H1 (cell line): ENCODE results near the gene GON4L. TPM values are rescaled to one million over a fixed set of nuclear protein-coding genes. Genes with fewer than 3 reads are reported as not detected.

ENCODE experiments used
- CTCF ChIA-PET: fragments of 300-600 bp; sonication (Branson Sonifier 250); formaldehyde crosslinking; loops from one replicate; lab custom pipeline; 2021; ENCODE audit not compliant: partially characterized antibody; lab: Charles Lee
- POLR2A ChIA-PET: fragments of 300-600 bp; sonication (Branson Sonifier 250); formaldehyde crosslinking; loops from one replicate; lab custom pipeline; 2021; ENCODE audit warnings: inconsistent platforms; ENCODE audit not compliant: partially characterized antibody; lab: Charles Lee
- DNase-seq, 2 experiments: peaks; one replicate each; pipeline versions ENCODE4 v3.0.0 to v3.0.0-alpha.2; 2010 to 2022; ENCODE audit warnings: low spot score in 2 of 2, low read depth in 1 of 2, mixed read lengths in 1 of 2
- FAIRE-seq: peaks from 2 replicates; lab custom pipeline; 2011; peaks lifted over from hg19 to GRCh38; lab: Jason Lieb, UNC
- H2AFZ ChIP-seq: 2 replicates; pipeline ENCODE4 v1.8.1; 2012; ENCODE audit warnings: low read length, inconsistent platforms
- H2AK5ac ChIP-seq: 2 replicates; pipeline ENCODE4 v1.6.1; 2013; ENCODE audit warnings: low read depth, low read length
- H2BK120ac ChIP-seq: replicated peaks from 2 replicates; pipeline ENCODE3; 2013; ENCODE audit warnings: low read depth, low read length, inconsistent platforms
- H2BK12ac ChIP-seq: 2 replicates; pipeline ENCODE4 v1.6.1; 2013; ENCODE audit warnings: low read depth, low read length
- H2BK15ac ChIP-seq: 2 replicates; pipeline ENCODE4 v1.6.1; 2013; ENCODE audit warnings: low read length
- H2BK20ac ChIP-seq: 2 replicates; pipeline ENCODE4 v1.6.1; 2013; ENCODE audit warnings: low read length
- H2BK5ac ChIP-seq: 2 replicates; pipeline ENCODE4 v1.6.1; 2013; ENCODE audit warnings: low read depth, low read length
- H3K14ac ChIP-seq: 2 replicates; pipeline ENCODE4 v1.6.1; 2013; ENCODE audit warnings: inconsistent platforms; ENCODE audit not compliant: insufficient read length
- H3K18ac ChIP-seq: 2 replicates; pipeline ENCODE4 v1.6.1; 2013; ENCODE audit warnings: low read length; ENCODE audit errors: extremely low read depth
- H3K23ac ChIP-seq: 2 replicates; pipeline ENCODE4 v1.6.1; 2013; ENCODE audit warnings: inconsistent platforms; ENCODE audit not compliant: insufficient read length
- H3K23me2 ChIP-seq: 2 replicates; pipeline ENCODE4 v1.6.1; 2013; ENCODE audit warnings: low read depth, low read length
- H3K27ac ChIP-seq: 2 replicates; pipeline ENCODE4 v1.6.1; 2011; ENCODE audit warnings: low read depth, low read length, inconsistent platforms
- H3K27me3 ChIP-seq, 4 experiments: replicated peaks in 1 of 4; 1 replicate in 1 of 4; 2 replicates in 3 of 4; pipeline versions ENCODE4 v1.6.1 to v1.8.1; 2011 to 2013; ENCODE audit warnings: low read length in 3 of 4, mild to moderate bottlenecking in 3 of 4, inconsistent platforms in 2 of 4, mixed read lengths in 2 of 4, moderate library complexity in 1 of 4; ENCODE audit not compliant: control insufficient read depth in 3 of 4, insufficient read depth in 3 of 4; ENCODE audit errors: extremely low read depth in 1 of 4
- H3K36me3 ChIP-seq, 4 experiments: 2 replicates each; pipeline versions ENCODE4 v1.6.1 to v1.8.1; 2011 to 2013; ENCODE audit warnings: mild to moderate bottlenecking in 4 of 4, low read length in 3 of 4, moderate library complexity in 2 of 4, control low read depth in 1 of 4, inconsistent platforms in 1 of 4; ENCODE audit not compliant: insufficient read depth in 4 of 4, control insufficient read depth in 2 of 4
- H3K4ac ChIP-seq: replicated peaks from 2 replicates; pipeline ENCODE3; 2013; ENCODE audit warnings: low read length, low read depth, mixed read lengths, inconsistent platforms; ENCODE audit not compliant: insufficient read length
- H3K4me1 ChIP-seq, 4 experiments: replicated peaks in 1 of 4; 1 replicate in 1 of 4; 2 replicates in 3 of 4; pipeline versions ENCODE4 v1.6.1 to v1.8.1; 2011 to 2013; ENCODE audit warnings: low read length in 3 of 4, inconsistent platforms in 2 of 4, mixed read lengths in 1 of 4; ENCODE audit not compliant: insufficient read depth in 4 of 4, control insufficient read depth in 3 of 4
- H3K4me2 ChIP-seq, 2 experiments: 2 replicates each; pipeline versions ENCODE4 v1.6.1 to v1.8.1; 2011 to 2013; ENCODE audit warnings: low read depth in 2 of 2, low read length in 2 of 2, control low read depth in 1 of 2, inconsistent platforms in 1 of 2, mild to moderate bottlenecking in 1 of 2; ENCODE audit not compliant: insufficient read depth in 1 of 2
- H3K4me3 ChIP-seq, 4 experiments: fragments of 200-600, 300-600 bp in 1 of 4; sonication (generic), shearing (Covaris generic), sonication (Bioruptor Twin) in 1 of 4; 2 replicates each; pipeline versions ENCODE4 v1.5.1 to v1.8.1; 2011 to 2016; ENCODE audit warnings: low read length in 4 of 4, low read depth in 3 of 4, control low read depth in 2 of 4, inconsistent platforms in 2 of 4, mild to moderate bottlenecking in 2 of 4, mixed read lengths in 1 of 4, moderate library complexity in 1 of 4; ENCODE audit not compliant: insufficient read depth in 2 of 4; ENCODE audit errors: extremely low read depth in 1 of 4
- H3K56ac ChIP-seq: replicated peaks from 2 replicates; pipeline ENCODE3; 2013; ENCODE audit warnings: low read depth, mild to moderate bottlenecking, mixed read lengths, low read length, inconsistent platforms; ENCODE audit not compliant: insufficient read length
- H3K79me1 ChIP-seq: 2 replicates; pipeline ENCODE4 v1.6.1; 2013; ENCODE audit warnings: low read depth, low read length, control low read depth
- H3K79me2 ChIP-seq, 2 experiments: 2 replicates each; pipeline versions ENCODE4 v1.6.1 to v1.8.1; 2012 to 2013; ENCODE audit warnings: low read length in 2 of 2, mild to moderate bottlenecking in 2 of 2, inconsistent platforms in 1 of 2; ENCODE audit not compliant: insufficient read depth in 2 of 2, control insufficient read depth in 1 of 2
- H3K9ac ChIP-seq, 4 experiments: replicated peaks in 1 of 4; 1 replicate in 1 of 4; 2 replicates in 3 of 4; pipeline versions ENCODE4 v1.6.1 to v1.8.1; 2011 to 2013; ENCODE audit warnings: low read depth in 3 of 4, low read length in 3 of 4, control low read depth in 2 of 4, mild to moderate bottlenecking in 2 of 4, moderate library complexity in 2 of 4, inconsistent platforms in 1 of 4; ENCODE audit errors: extremely low read depth in 1 of 4
- H3K9me3 ChIP-seq, 2 experiments: 2 replicates each; pipeline versions ENCODE4 v1.6.1 to v1.8.1; 2012 to 2013; ENCODE audit warnings: mild to moderate bottlenecking in 2 of 2, moderate library complexity in 2 of 2, control low read depth in 1 of 2, inconsistent platforms in 1 of 2, low read depth in 1 of 2, low read length in 1 of 2, mixed read lengths in 1 of 2; ENCODE audit not compliant: insufficient read depth in 2 of 2
- H4K20me1 ChIP-seq, 2 experiments: replicated peaks in 1 of 2; 2 replicates each; pipeline versions ENCODE3 to v1.8.1; 2011 to 2013; ENCODE audit warnings: inconsistent platforms in 2 of 2, low read length in 2 of 2, mild to moderate bottlenecking in 1 of 2; ENCODE audit not compliant: insufficient read depth in 2 of 2, control insufficient read depth in 1 of 2
- H4K5ac ChIP-seq: 2 replicates; pipeline ENCODE4 v1.6.1; 2013; ENCODE audit warnings: low read length, low read depth, mixed read lengths, inconsistent platforms; ENCODE audit not compliant: insufficient read length
- H4K8ac ChIP-seq: 2 replicates; pipeline ENCODE4 v1.8.0; 2013; ENCODE audit warnings: mild to moderate bottlenecking, moderate library complexity, low read length, inconsistent platforms; ENCODE audit not compliant: insufficient read depth; ENCODE audit errors: extremely low read depth
- H4K91ac ChIP-seq: replicated peaks from 2 replicates; pipeline ENCODE3; 2013; ENCODE audit warnings: low read length, mixed read lengths, inconsistent platforms; ENCODE audit not compliant: insufficient read length
- EP300 ChIP-seq, 2 experiments: IDR thresholded peaks; 1 replicate in 1 of 2; 2 replicates in 1 of 2; pipeline ENCODE4 v1.6.1; 2011 to 2012; ENCODE audit warnings: low read depth in 2 of 2, low read length in 2 of 2, mild to moderate bottlenecking in 2 of 2, borderline replicate concordance in 1 of 2, inconsistent platforms in 1 of 2, moderate library complexity in 1 of 2
- JUND ChIP-seq: IDR thresholded peaks from 2 replicates; pipeline ENCODE4 v1.6.1; 2011; ENCODE audit warnings: mild to moderate bottlenecking, improper control_type of control experiment, low read length
- KDM4A ChIP-seq: IDR thresholded peaks from one replicate; pipeline ENCODE4 v1.7.1; 2012; ENCODE audit warnings: low read depth, mild to moderate bottlenecking, moderate library complexity, low read length, inconsistent platforms; ENCODE audit not compliant: severe bottlenecking
- SP1 ChIP-seq: IDR thresholded peaks from 2 replicates; pipeline ENCODE4 v1.6.1; 2011; ENCODE audit warnings: low read depth, low read length
- polyA plus RNA-seq, 7 experiments: library from polyadenylated mRNA; depleted of rRNA in 3 of 7; stranded (reverse) in 5 of 7; unstranded in 2 of 7; fragments of >200 nt in 5 of 7; fragments of 200-250 nt in 2 of 7; gene quantifications; 1 replicate in 5 of 7; 2 replicates in 1 of 7; 4 replicates in 1 of 7; pipeline versions ENCODE4 v1.2.1 to v1.2.3, GENCODE V29; 2011 to 2013; ENCODE audit warnings: missing spikeins in 2 of 7, mixed read lengths in 2 of 7
- total RNA-seq: library from RNA; stranded (reverse); fragmentation: NEBNext Ultra II Directional; extraction: Animal tissue kit (Norgen Biotek cat#: 25700); gene quantifications from 2 replicates; pipeline ENCODE4 v1.2.1, GENCODE V29; 2021

The GON4L gene
- total and polyA plus RNA-seq, 2 of the 8 experiments (the other 6 are each of a cell fraction or from before 2014, with no cell fraction given): 26.2 to 52.1 TPM

GRCh38 chr1:155884982-155885381 is 28.0 kb upstream of the GON4L start:
- FAIRE-seq (no peak), DNase-seq (no peak)
- H2BK15ac ChIP-seq: no peak overlapping the region
- no peaks in the 10 kb centered on the region for H3K27me3 ChIP-seq
- no peaks in the 10 kb centered on the region for H3K36me3 ChIP-seq
- H4K8ac ChIP-seq: no peak overlapping the region
- no peak overlapping the region for H3K56ac ChIP-seq
- H3K4ac ChIP-seq: no peak overlapping the region
- no peak overlapping the region for H3K18ac ChIP-seq
- no peaks in the 10 kb centered on the region for H3K79me1 ChIP-seq
- H2AK5ac ChIP-seq: no peak overlapping the region
- no peak overlapping the region for H3K9ac ChIP-seq
- no peaks in the 10 kb centered on the region for H3K79me2 ChIP-seq
- no peaks in the 10 kb centered on the region for H4K20me1 ChIP-seq
- H4K5ac ChIP-seq: no peak overlapping the region
- no peak overlapping the region for H3K23ac ChIP-seq
- H4K91ac ChIP-seq: no peak overlapping the region
- no peak overlapping the region for H2BK12ac ChIP-seq
- CTCF ChIA-PET: interaction anchor here (1.4 kb wide), 1 partner anchor 13 kb away, joined by 4 read pairs; no protein-coding TSS in a partner anchor
- H3K23me2 ChIP-seq: no peaks in the 10 kb centered on the region
- H2AFZ ChIP-seq: no peak overlapping the region
- no peak overlapping the region for H3K4me3 ChIP-seq
- H3K4me2 ChIP-seq: no peak overlapping the region
- POLR2A ChIA-PET: interaction anchor here (0.8 kb wide), 1 partner anchor 16 kb away, joined by 3 read pairs; no protein-coding TSS in a partner anchor
- no peak overlapping the region for H3K14ac ChIP-seq
- H3K9me3 ChIP-seq: no peaks in the 10 kb centered on the region
- H3K27ac ChIP-seq: no peak overlapping the region
- no peak overlapping the region for H2BK120ac ChIP-seq
- 0 out of 7 replicates have a peak, but pooled peaks cover 0 to 3% (median 0%) of the 10 kb centered on the region in 4 experiments for H3K4me1 ChIP-seq
- H2BK20ac ChIP-seq: no peak overlapping the region
- no peak overlapping the region for H2BK5ac ChIP-seq
- TF ChIP-seq SP1 (no peak), EP300 (IDR thresholded peaks at IDR 0.05; ENCODE audit: borderline replicate concordance in 1 of 2, low read depth in 2 of 2, low read length in 2 of 2) (no peak), JUND (no peak), KDM4A (no peak)
